ENCODE measurements around the gene MFSD6L.
A peak's percentile ranks its signal among the peaks of the same experiment; 100 is the strongest.

MFSD6L gene, protein sequence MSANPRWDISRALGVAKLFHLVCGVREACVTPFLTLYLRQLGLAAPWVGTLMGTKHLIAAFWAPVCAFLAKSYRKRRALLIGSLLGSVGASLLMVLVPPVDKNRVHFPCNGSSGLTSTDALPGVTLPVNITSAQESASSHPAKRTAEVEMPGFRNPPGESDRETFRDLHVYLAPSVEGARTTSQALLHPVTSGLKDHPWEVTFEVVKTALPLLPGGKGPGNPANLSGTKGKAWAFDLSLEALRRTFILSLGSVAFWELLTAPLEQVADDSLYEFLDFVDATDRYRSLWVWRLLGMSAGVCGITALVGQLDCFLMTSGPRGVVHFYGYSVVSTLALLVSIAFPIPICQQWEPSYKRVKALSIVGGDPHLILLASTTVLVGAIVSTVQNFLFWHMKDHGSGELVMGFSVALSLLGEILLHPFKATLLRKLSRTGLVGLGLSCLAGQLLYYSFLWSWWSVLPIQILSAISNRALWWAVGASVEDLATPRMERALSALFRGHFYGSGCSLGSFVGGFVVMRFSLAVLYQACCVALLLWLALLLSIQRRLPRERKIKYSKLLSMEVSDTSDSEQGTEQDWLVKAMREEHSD

GRCh38 chr17:8798846-8799569 is at the start of gene MFSD6L:
Gene MFSD6L (minus strand): TSS chr17:8799365. CDS start chr17:8799120, 245 bp downstream.
- ATAC-seq: peak; percentile 72
- Mint-ChIP-seq H3K9me3 (no peaks in the 10 kb centered on the region), H3K27ac (no peak within 1 kb of the TSS), H3K27me3 (no peaks in the 10 kb centered on the region), H3K4me3 (no peak within 1 kb of the TSS), H3K36me3 (no peaks in the 10 kb centered on the region), H3K4me1 (peaks cover 9% of the 10 kb centered on the region)

DNA sequence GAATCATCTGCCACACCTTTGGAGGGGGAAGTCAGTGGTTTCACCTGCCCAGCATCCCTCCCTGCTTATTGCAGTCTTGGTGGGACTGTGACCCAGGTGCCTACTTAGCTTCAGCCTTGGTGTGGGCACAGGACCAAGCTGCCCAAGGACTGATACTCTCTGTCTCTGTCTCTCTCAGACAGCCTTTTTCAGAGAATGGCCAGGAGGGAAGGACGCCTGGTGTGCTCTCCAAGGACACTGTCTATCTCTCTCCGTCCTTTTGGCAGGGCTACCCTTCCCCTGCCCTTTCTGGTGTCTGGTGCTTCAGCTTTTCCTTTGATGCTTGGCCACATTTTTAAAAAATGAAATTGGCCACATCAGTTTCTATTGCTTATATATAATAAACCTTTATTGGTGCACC is 48.7 kb upstream of the MFSD6L start:
- Mint-ChIP-seq H3K9me3 (peaks cover 3% of the 10 kb centered on the region), H3K36me3 (no peaks in the 10 kb centered on the region), H3K4me3 (no peak overlapping the region), H3K27ac (no peak overlapping the region), H3K27me3 (no peaks in the 10 kb centered on the region), H3K4me1 (peaks cover 42% of the 10 kb centered on the region)
- no peak for ATAC-seq

DNA sequence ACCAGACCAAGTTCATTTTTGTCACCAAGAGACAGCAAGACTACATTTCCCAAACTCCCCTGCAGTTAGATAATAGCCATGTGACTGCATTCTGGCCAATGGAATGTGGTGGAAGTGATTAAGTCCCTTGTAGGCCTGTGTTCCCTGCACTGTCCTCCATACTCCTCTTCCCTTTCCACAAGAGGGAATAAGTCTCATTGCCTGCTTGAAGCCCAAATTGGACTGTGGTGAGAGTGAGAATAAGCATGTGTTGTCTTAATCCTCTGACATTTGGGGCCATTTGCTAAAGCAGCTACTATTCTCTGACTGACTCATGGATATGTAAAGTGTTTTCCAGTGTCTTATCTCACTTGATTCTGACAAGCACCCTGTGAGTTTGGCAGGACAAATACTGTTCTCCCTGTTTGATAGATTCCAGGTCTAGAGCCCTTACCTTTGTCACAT is 47.6 kb upstream of the MFSD6L start:
- H3K27me3 Mint-ChIP-seq: no peaks in the 10 kb centered on the region
- peaks cover 47% of the 10 kb centered on the region for H3K4me1 Mint-ChIP-seq
- no peaks in the 10 kb centered on the region for H3K36me3 Mint-ChIP-seq
- peaks cover 3% of the 10 kb centered on the region for H3K9me3 Mint-ChIP-seq
- ATAC-seq: peak; percentile 55
- H3K4me3 Mint-ChIP-seq: no peak overlapping the region
- no peak overlapping the region for H3K27ac Mint-ChIP-seq

GRCh38 chr17:8844229-8845218 is 45.4 kb upstream of the MFSD6L start:
- no peak overlapping the region for H3K27ac Mint-ChIP-seq
- ATAC-seq: no peak

DNA sequence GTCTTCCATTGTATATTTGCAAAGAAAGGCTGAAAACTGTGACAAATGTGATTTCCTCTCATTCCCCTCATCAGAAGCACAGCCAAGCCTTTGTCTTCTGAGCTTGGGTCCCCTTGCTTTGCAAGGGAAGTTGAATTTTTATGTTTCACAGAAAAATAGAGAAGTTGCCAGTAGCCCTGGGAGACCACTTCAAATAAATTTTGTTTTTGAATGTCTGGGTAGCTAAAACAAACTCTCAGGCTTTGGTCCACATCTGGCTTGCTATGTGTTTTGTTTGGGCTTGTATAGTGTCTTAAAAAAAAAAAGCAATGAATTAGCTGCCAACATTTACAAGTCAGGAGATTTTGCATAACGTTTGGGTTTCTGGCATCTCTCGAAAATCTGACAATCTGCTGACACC is 44.2 kb upstream of the MFSD6L start:
- H3K4me1 Mint-ChIP-seq: peaks cover 22% of the 10 kb centered on the region
- H3K4me3 Mint-ChIP-seq: no peak overlapping the region
- H3K27me3 Mint-ChIP-seq: no peaks in the 10 kb centered on the region
- H3K36me3 Mint-ChIP-seq: no peaks in the 10 kb centered on the region
- peak overlapping the region; percentile 46 for H3K27ac Mint-ChIP-seq
- H3K9me3 Mint-ChIP-seq: peaks cover 3% of the 10 kb centered on the region
- no peak for ATAC-seq

More at GRCh38 chr17:8844229-8845218, 45.4 kb upstream of the MFSD6L start:
- H3K4me3 Mint-ChIP-seq: no peak overlapping the region
- no peaks in the 10 kb centered on the region for H3K27me3 Mint-ChIP-seq
- H3K36me3 Mint-ChIP-seq: no peaks in the 10 kb centered on the region
- H3K4me1 Mint-ChIP-seq: peaks cover 24% of the 10 kb centered on the region
- H3K9me3 Mint-ChIP-seq: peaks cover 3% of the 10 kb centered on the region

GRCh38 chr17:8841844-8842243 is 42.7 kb upstream of the MFSD6L start:
- Mint-ChIP-seq H3K4me3 (no peak overlapping the region), H3K27me3 (no peaks in the 10 kb centered on the region), H3K36me3 (peaks cover 12% of the 10 kb centered on the region), H3K9me3 (peaks cover 3% of the 10 kb centered on the region), H3K27ac (no peak overlapping the region), H3K4me1 (peaks cover 28% of the 10 kb centered on the region)
- ATAC-seq: no peak

- H3K27ac Mint-ChIP-seq: no peak overlapping the region
- H3K4me3 Mint-ChIP-seq: no peak overlapping the region
- peaks cover 32% of the 10 kb centered on the region for H3K36me3 Mint-ChIP-seq
- no peaks in the 10 kb centered on the region for H3K9me3 Mint-ChIP-seq
- no peak for ATAC-seq
- no peaks in the 10 kb centered on the region for H3K27me3 Mint-ChIP-seq
- peaks cover 28% of the 10 kb centered on the region for H3K4me1 Mint-ChIP-seq
These were observed 40.3 kb upstream of the MFSD6L start for GRCh38 chr17:8839410-8839935.

- Mint-ChIP-seq H3K27ac (no peak overlapping the region), H3K9me3 (no peaks in the 10 kb centered on the region), H3K36me3 (peaks cover 38% of the 10 kb centered on the region), H3K27me3 (no peaks in the 10 kb centered on the region), H3K4me1 (peaks cover 23% of the 10 kb centered on the region), H3K4me3 (no peak overlapping the region)
- no peak for ATAC-seq
These were observed 39.5 kb upstream of the MFSD6L start for GRCh38 chr17:8838551-8839095.

DNA sequence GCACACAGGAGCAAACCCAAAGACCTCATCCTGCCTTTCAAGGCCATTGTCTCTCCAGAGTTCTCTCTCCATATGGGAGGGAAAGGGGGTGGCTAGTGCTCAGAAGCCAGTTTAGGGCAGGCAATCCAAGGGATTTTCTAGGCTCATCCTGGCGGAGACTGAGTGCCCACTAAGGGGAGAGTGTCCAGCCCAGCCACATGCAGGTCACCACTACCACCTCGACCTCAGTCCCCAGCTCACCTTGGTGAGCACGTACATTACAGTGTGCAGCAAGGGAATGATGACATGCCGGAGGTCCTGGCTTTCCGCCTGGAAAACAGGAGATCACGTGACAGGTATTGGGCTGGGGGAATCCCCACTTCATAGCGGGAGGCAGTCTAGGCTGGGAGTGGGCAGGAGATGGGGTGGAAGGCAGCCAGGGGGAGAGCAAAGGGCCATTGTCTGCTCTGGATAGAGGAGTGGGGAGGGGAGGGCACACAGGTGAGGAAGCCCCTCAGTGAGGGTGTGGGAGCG is 38.5 kb upstream of the MFSD6L start:
- Mint-ChIP-seq H3K4me3 (no peak overlapping the region), H3K27me3 (no peaks in the 10 kb centered on the region), H3K27ac (peak overlapping the region; percentile 35), H3K9me3 (no peaks in the 10 kb centered on the region), H3K4me1 (peaks cover 14% of the 10 kb centered on the region), H3K36me3 (peaks cover 38% of the 10 kb centered on the region)
- no peak for ATAC-seq

- Mint-ChIP-seq H3K4me3 (no peak overlapping the region), H3K9me3 (no peaks in the 10 kb centered on the region), H3K36me3 (peaks cover 38% of the 10 kb centered on the region), H3K27ac (peak overlapping the region; percentile 35), H3K27me3 (no peaks in the 10 kb centered on the region), H3K4me1 (peaks cover 8% of the 10 kb centered on the region)
- ATAC-seq: no peak
These were observed 37.8 kb upstream of the MFSD6L start for GRCh38 chr17:8836821-8837562.

DNA sequence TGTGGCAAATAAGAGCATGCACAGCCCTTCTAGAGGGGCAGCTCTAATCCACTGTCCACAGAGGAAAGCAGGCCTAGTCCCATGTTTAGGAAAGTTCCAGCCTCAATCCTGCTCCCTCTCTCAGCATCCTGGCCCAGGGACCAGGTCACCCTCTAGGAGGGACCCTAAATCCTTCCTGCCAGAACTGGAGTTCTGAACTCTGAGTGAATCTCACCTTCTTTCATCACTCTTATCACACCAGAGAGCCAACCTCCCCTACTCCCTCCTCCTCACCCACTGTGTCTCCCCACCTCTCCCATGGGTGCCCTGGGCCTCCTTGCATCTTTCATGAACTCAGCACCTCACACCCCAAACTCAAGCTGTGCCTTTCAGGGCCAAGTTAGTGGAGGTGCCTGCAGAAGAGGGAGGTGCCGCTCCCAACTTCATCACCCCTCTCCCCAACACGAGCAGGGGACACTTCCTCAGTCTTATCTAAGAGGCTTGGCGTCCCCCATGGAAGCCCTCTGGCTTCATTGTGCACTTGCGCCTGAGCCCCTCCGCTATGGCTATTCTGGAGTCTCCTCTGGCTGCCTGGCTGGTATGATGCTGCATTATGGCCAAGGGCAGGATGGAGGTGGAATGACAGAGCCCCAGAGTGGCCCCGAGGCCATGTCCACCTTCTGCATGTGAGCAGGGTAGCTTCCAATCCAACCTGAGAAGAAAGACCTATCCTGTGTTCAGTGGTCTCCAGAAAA is 36.6 kb upstream of the MFSD6L start:
- no peak for ATAC-seq
- no peak overlapping the region for H3K4me3 Mint-ChIP-seq
- no peak overlapping the region for H3K27ac Mint-ChIP-seq
- peaks cover 6% of the 10 kb centered on the region for H3K4me1 Mint-ChIP-seq
- peaks cover 38% of the 10 kb centered on the region for H3K36me3 Mint-ChIP-seq
- no peaks in the 10 kb centered on the region for H3K9me3 Mint-ChIP-seq
- no peaks in the 10 kb centered on the region for H3K27me3 Mint-ChIP-seq

DNA sequence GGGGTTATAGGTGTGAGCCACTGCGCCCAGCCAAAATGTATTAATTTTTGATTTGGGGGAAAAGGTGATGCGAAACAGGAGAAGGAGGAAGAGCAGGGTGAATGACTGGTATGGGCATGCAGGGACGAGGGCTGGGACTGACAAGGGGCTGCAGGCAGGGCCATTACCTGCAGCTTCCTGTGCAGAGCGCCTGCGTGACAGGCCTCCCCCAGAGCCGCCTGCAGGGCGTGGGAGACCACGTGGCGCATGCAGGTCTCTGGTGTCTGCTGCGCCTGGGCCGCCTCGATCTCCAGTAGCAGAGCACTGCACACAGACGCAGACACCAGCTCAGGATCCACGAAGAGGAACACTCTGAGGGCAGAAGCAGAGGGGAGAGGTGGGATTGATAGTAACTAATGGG is 35.9 kb upstream of the MFSD6L start:
- no peak for ATAC-seq
- H3K9me3 Mint-ChIP-seq: no peaks in the 10 kb centered on the region
- H3K27me3 Mint-ChIP-seq: no peaks in the 10 kb centered on the region
- peaks cover 38% of the 10 kb centered on the region for H3K36me3 Mint-ChIP-seq
- H3K27ac Mint-ChIP-seq: no peak overlapping the region
- no peak overlapping the region for H3K4me3 Mint-ChIP-seq
- peaks cover 6% of the 10 kb centered on the region for H3K4me1 Mint-ChIP-seq

- Mint-ChIP-seq H3K27me3 (no peaks in the 10 kb centered on the region), H3K27ac (no peak overlapping the region), H3K4me3 (no peak overlapping the region), H3K36me3 (peaks cover 35% of the 10 kb centered on the region), H3K9me3 (no peaks in the 10 kb centered on the region), H3K4me1 (peaks cover 4% of the 10 kb centered on the region)
- no peak for ATAC-seq
These were observed 33.7 kb upstream of the MFSD6L start for GRCh38 chr17:8832711-8833352.
